Measurements from ENCODE around the gene SIGLEC14. TPM values are rescaled to one million over a fixed set of nuclear protein-coding genes. Genes with fewer than 3 reads are reported as not detected.

The SIGLEC14 gene
- total and polyA plus RNA-seq, 4 donors, result 0.20 to 5.0 (median 2.3) TPM

DNA sequence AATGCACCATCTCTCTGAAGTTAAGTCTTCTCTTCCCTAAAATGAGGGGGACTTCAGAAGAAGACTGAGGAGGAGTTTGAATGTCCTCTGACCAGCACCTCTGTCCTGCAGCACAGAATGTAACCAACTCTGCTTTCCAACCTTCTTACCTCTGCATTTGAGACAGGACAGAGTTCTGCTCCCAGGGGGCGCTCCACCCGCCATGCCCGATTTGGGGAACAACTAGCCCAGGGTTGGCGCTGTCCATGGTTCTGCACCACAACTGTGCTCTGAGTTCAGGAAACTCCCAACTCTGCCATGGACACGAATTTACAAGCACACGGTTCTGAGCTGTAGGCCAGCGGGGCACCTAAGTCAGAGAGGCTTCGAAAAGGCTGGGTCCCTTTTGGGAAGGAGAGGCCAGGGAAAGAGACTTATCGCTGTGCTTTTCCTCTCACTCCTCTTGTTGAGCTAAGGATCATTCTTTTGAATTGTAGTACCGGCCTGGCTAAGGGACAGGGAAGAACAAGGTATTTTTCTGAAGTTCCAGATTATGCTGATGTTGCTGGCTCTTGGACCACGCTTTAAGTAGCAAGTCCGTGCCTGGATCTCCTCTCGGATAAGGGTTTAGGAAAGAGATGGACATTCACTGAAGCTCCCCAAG, 38.6 kb downstream of the SIGLEC14 start:
- no peaks in the 10 kb centered on the region for H3K27me3 ChIP-seq (ENCODE audit: control insufficient read depth in 1 of 2, insufficient read depth in 2 of 2, low read length in 1 of 2)
- no peaks in the 10 kb centered on the region for H3K4me1 ChIP-seq (ENCODE audit: control insufficient read depth in 1 of 2, insufficient read depth in 2 of 2, low read length in 2 of 2)
- ATAC-seq (ENCODE audit: low FRiP score) (no peak), DNase-seq (peak; percentile 90 to 92)
- H3K27ac ChIP-seq (ENCODE audit: low read depth in 1 of 2, low read length in 2 of 2), result no peak overlapping the region
- H3K4me3 ChIP-seq (ENCODE audit: low read length in 2 of 2), result no peak overlapping the region
- intact Hi-C loops (cut with DNase I), result no loop called here
- peaks cover 7% of the 10 kb centered on the region for H3K9me3 ChIP-seq (ENCODE audit: control insufficient read depth, low read length)
- 19 to 20% methylated on average over 13 of the region's 13 CpGs for WGBS, 2 donors
- H3K36me3 ChIP-seq (ENCODE audit: control insufficient read depth in 1 of 2, insufficient read depth in 2 of 2, low read length in 1 of 2), result no peaks in the 10 kb centered on the region

DNA sequence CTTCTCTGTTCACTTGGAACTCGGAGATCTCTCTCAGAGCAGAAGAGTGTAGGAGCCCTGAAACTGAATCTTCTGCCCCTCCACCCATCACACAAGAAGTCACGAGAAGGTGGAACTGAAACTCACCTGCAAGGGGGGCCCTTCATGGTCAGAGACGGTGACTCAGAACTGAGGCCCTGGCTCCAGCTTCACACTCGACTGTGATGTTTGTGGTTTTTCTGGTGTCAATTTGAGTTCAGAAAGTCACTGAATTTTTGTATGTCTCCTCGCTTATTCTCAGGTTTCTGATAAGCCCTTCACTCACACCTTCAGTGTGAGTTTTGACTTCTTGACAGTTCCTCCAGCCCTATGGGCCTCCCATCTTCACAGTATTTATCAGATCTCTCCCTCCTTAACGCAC, 39.5 kb downstream of the SIGLEC14 start:
- peaks cover 2% of the 10 kb centered on the region for H3K9me3 ChIP-seq (ENCODE audit: control insufficient read depth, low read length)
- ATAC-seq (ENCODE audit: low FRiP score) (no peak), DNase-seq (no peak)
- no peak overlapping the region for H3K27ac ChIP-seq (ENCODE audit: low read depth in 1 of 2, low read length in 2 of 2)
- no peaks in the 10 kb centered on the region for H3K27me3 ChIP-seq (ENCODE audit: control insufficient read depth in 1 of 2, insufficient read depth in 2 of 2, low read length in 1 of 2)
- H3K36me3 ChIP-seq (ENCODE audit: control insufficient read depth in 1 of 2, insufficient read depth in 2 of 2, low read length in 1 of 2), result no peaks in the 10 kb centered on the region
- intact Hi-C loops (cut with DNase I), result no loop called here
- 63% methylated on average over 6 of the region's 6 CpGs for WGBS, 2 donors
- H3K4me1 ChIP-seq (ENCODE audit: control insufficient read depth in 1 of 2, insufficient read depth in 2 of 2, low read length in 2 of 2), result no peaks in the 10 kb centered on the region
- no peak overlapping the region for H3K4me3 ChIP-seq (ENCODE audit: low read length in 2 of 2)

DNA sequence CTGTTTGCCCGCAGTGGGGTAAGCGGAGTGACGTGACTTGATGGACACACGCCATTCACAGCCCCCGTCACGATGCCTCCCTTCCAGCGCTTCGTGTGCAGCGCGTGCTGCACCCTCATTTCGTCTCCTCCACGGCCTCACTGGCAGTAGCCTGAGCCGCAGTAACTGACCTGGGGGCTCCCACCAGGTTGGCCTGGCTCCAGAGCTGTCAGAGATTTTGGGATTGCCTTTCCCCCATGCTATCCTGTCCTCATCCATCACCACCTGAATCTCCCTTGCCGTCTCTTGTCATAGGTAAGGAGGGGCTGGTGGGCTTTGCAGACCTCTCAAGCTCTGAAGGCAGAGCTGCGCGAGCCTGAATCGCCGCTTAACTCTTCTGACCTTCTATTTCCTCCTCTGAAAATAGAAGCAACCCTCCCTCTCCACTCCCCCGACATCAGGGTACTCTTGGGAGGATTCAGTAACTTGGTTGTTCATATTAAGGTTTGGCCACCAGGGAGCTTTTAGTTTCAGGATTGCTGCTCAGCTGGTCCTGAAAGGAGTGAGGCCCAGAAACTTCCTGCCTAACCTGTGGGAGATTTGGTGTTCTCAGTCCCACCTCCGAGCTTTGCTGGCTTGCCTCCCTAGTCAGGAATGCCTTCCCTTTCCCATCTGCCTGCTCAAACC, 44.3 kb downstream of the SIGLEC14 start:
- H3K9me3 ChIP-seq (ENCODE audit: control insufficient read depth, low read length), result no peaks in the 10 kb centered on the region
- H3K4me3 ChIP-seq (ENCODE audit: low read length in 2 of 2), result no peak overlapping the region
- WGBS, 2 donors, result 88 to 90% methylated on average over 20 of the region's 20 CpGs
- no peak overlapping the region for H3K27ac ChIP-seq (ENCODE audit: low read depth in 1 of 2, low read length in 2 of 2)
- DNase-seq, result no peak
- intact Hi-C loops (cut with DNase I), result no loop called here
- no peaks in the 10 kb centered on the region for H3K36me3 ChIP-seq (ENCODE audit: control insufficient read depth in 1 of 2, insufficient read depth in 2 of 2, low read length in 1 of 2)
- H3K27me3 ChIP-seq (ENCODE audit: control insufficient read depth in 1 of 2, insufficient read depth in 2 of 2, low read length in 1 of 2), result no peaks in the 10 kb centered on the region
- no peaks in the 10 kb centered on the region for H3K4me1 ChIP-seq (ENCODE audit: control insufficient read depth in 1 of 2, insufficient read depth in 2 of 2, low read length in 2 of 2)
- no peak for ATAC-seq (ENCODE audit: low FRiP score)

DNA sequence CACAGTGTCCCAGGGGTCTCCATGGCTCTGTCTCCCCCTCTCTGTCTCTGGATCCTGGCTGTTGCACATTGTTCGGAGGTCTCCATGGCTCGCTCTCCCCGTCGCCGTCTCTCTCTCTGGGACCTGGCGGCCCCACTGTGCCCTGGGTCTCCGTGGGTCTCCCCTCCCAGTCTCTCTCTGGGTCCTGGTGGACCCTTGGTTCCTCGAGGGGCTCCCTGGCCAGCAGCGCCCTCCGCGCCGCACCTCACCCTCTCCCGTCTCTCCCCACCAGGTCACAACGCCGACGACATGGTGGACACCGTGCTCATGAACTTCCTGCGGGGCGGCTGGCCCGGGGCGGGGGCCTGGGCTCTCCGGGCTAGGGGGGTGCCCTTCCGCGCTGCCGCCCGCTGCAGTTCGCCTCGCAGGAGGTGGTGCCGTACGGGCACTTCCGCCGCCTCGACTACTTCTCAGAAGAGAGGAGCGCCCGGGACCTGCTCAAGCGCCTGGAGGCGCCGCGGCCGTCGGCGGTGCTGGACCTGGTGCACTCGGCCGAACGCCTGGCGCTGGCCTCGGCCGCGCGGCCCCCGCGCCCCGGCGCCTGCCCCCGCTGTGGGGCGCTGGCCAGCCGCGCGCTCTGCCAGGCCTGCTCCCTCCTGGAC, 45.6 kb downstream of the SIGLEC14 start:
- H3K27me3 ChIP-seq (ENCODE audit: control insufficient read depth in 1 of 2, insufficient read depth in 2 of 2, low read length in 1 of 2), result no peaks in the 10 kb centered on the region
- H3K4me1 ChIP-seq (ENCODE audit: control insufficient read depth in 1 of 2, insufficient read depth in 2 of 2, low read length in 2 of 2), result no peaks in the 10 kb centered on the region
- no peak overlapping the region for H3K4me3 ChIP-seq (ENCODE audit: low read length in 2 of 2)
- H3K27ac ChIP-seq (ENCODE audit: low read depth in 1 of 2, low read length in 2 of 2), result no peak overlapping the region
- no peak for ATAC-seq (ENCODE audit: low FRiP score)
- 11 to 14% methylated on average over 34 to 59 of the region's 59 CpGs for WGBS, 2 donors
- no peaks in the 10 kb centered on the region for H3K36me3 ChIP-seq (ENCODE audit: control insufficient read depth in 1 of 2, insufficient read depth in 2 of 2, low read length in 1 of 2)
- DNase-seq, result no peak
- intact Hi-C loops (cut with DNase I), result no loop called here
- H3K9me3 ChIP-seq (ENCODE audit: control insufficient read depth, low read length), result no peaks in the 10 kb centered on the region

DNA sequence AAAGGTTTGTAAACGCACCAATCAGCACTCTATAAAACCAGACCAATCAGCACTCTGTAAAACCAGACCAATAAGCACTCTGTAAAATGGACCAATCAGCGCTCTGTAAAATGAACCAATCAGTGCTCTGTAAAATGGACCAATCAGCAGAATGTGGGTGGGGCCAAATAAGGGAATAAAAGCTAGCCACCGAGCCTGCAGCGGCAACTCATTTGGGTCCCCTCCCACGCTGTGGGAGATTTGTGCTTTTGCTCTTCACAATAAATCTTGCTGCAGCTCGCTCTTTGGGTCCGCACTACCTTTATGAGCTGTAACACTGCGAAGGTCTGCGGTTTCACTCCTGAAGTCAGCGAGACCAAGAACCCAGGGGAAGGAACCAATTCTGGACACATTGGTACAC, 47.5 kb downstream of the SIGLEC14 start:
- no peak for ATAC-seq (ENCODE audit: low FRiP score)
- WGBS, 2 donors, result 93 to 95% methylated on average over 10 of the region's 10 CpGs
- Histone ChIP-seq H3K4me3 (ENCODE audit: low read length in 2 of 2) (no peak overlapping the region), H3K36me3 (ENCODE audit: control insufficient read depth in 1 of 2, insufficient read depth in 2 of 2, low read length in 1 of 2) (no peaks in the 10 kb centered on the region), H3K27ac (ENCODE audit: low read depth in 1 of 2, low read length in 2 of 2) (no peak overlapping the region), H3K4me1 (ENCODE audit: control insufficient read depth in 1 of 2, insufficient read depth in 2 of 2, low read length in 2 of 2) (peaks cover 0 to 4% of the 10 kb centered on the region in 2 donors), H3K27me3 (ENCODE audit: control insufficient read depth in 1 of 2, insufficient read depth in 2 of 2, low read length in 1 of 2) (no peaks in the 10 kb centered on the region), H3K9me3 (ENCODE audit: control insufficient read depth, low read length) (no peaks in the 10 kb centered on the region)
- intact Hi-C loops (cut with DNase I), result loop anchor here in 1 of 2 donors (5.0 to 10.0 kb wide), 2 partner anchors 204 to 492 kb away; partner anchors contain the start of genes C19orf84 and CTU1
- no peak for DNase-seq

DNA sequence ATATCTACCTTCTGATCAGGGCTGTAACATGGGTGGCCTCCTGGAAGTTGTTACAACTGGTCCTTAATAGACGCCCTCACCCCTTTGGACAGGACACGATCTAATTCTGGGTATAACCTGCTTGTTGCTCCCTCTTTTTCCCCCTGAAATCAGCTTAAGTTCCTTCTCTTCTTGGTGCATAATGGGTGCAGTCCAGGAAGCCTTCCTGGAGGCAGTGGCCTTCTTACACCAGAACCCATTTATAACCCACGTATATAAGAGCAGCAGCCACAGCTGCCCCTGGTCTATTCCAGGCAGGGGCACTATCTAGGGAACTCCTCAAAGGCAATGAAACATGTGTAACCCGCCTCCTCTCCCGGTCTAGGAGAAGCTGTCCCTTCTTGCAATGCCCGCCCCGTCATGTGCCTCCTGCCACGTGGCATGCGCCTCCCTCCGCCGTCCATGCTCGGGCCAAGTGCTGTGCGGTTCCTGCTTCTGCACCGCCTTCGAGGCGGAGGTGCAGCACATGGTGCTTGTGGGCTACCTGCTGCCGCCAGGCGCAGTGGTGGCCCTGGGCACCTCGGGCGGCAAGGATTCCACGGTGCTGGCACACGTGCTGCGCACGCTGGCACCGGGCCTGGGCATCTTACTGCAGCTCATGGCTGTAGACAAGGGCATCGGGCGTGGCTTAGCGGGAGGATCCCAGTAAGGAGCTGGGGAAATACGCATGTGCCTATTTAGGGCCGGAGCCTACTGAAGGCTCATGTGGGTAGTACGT, 48.3 kb downstream of the SIGLEC14 start:
- H3K27ac ChIP-seq (ENCODE audit: low read depth in 1 of 2, low read length in 2 of 2), result no peak overlapping the region
- DNase-seq (no peak), ATAC-seq (ENCODE audit: low FRiP score) (no peak)
- intact Hi-C loops (cut with DNase I), result loop anchor here in 1 of 2 donors (5.0 to 10.0 kb wide), 2 partner anchors 204 to 491 kb away; partner anchors contain the start of genes C19orf84 and CTU1
- H3K9me3 ChIP-seq (ENCODE audit: control insufficient read depth, low read length), result no peaks in the 10 kb centered on the region
- 94 to 95% methylated on average over 31 of the region's 31 CpGs for WGBS, 2 donors
- peaks cover 0 to 4% of the 10 kb centered on the region in 2 donors for H3K4me1 ChIP-seq (ENCODE audit: control insufficient read depth in 1 of 2, insufficient read depth in 2 of 2, low read length in 2 of 2)
- no peak overlapping the region for H3K4me3 ChIP-seq (ENCODE audit: low read length in 2 of 2)
- H3K36me3 ChIP-seq (ENCODE audit: control insufficient read depth in 1 of 2, insufficient read depth in 2 of 2, low read length in 1 of 2), result no peaks in the 10 kb centered on the region
- H3K27me3 ChIP-seq (ENCODE audit: control insufficient read depth in 1 of 2, insufficient read depth in 2 of 2, low read length in 1 of 2), result no peaks in the 10 kb centered on the region

DNA sequence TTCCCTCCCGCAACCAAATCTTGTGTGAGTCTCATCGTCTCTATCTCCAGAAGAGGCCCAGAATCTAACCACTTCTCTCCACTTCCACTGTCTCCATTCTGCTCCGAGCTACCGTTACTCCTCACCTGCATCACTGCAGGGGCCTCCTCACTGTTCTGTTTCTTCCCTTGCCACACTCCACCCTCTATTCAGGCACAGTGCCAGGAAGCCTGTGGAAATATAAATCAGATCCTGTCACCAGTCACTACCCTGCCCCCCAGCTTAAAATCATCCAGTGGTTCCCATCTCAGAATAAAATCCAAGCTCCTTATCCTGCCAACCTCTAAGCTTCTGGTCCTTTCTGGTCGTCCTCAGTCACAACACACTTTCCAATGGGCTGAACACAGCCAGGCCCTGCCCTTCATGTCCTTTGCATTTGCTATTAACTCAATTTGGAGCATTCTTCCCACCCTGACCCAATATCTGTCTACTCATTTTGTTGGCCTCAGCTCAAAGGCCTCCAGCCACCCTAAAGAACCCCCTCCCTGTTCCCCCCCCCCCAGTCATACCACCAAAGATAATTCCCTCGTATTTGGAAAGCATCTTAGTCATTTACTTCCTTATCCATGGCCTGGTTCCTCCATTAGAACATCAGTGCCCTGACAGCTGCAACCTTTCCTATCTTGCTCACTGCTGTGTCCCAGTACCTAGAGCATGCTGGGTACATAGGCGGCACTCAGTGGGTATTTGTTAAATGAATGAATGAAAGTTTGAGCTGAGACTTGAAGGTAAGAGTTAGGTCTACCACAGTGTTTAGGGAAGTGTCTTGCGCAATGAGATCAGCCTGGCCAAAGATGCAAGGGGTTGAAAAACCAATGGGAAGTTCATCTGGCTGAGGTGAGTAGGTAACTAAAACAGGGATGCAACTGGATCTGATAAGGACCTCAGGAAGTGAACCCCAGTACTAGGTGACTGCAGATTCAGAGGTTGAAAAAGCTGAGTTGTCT, 51.1 kb downstream of the SIGLEC14 start:
- no peaks in the 10 kb centered on the region for H3K9me3 ChIP-seq (ENCODE audit: control insufficient read depth, low read length)
- DNase-seq (no peak), ATAC-seq (ENCODE audit: low FRiP score) (no peak)
- intact Hi-C loops (cut with DNase I), result loop anchor here in 1 of 2 donors (5.0 to 10.0 kb wide), 2 partner anchors 201 to 488 kb away; partner anchors contain the start of genes C19orf84 and CTU1
- no peak overlapping the region for H3K4me3 ChIP-seq (ENCODE audit: low read length in 2 of 2)
- no peaks in the 10 kb centered on the region for H3K36me3 ChIP-seq (ENCODE audit: control insufficient read depth in 1 of 2, insufficient read depth in 2 of 2, low read length in 1 of 2)
- WGBS, 2 donors, result 90 to 91% methylated on average over 8 of the region's 8 CpGs
- H3K27me3 ChIP-seq (ENCODE audit: control insufficient read depth in 1 of 2, insufficient read depth in 2 of 2, low read length in 1 of 2), result no peaks in the 10 kb centered on the region
- H3K4me1 ChIP-seq (ENCODE audit: control insufficient read depth in 1 of 2, insufficient read depth in 2 of 2, low read length in 2 of 2), result peaks cover 0 to 4% of the 10 kb centered on the region in 2 donors
- H3K27ac ChIP-seq (ENCODE audit: low read depth in 1 of 2, low read length in 2 of 2), result no peak overlapping the region
